HG02981 (cell line): ENCODE measurements around the gene HIVEP3.

Source experiments
- ATAC-seq: cut with Tn5 transposase; IDR thresholded peaks from one replicate; pipeline ENCODE4 v1.9.1; 2021; ENCODE audit warnings: mild to moderate bottlenecking, moderate library complexity; ENCODE audit not compliant: unreplicated experiment

HIVEP3 gene

DNA sequence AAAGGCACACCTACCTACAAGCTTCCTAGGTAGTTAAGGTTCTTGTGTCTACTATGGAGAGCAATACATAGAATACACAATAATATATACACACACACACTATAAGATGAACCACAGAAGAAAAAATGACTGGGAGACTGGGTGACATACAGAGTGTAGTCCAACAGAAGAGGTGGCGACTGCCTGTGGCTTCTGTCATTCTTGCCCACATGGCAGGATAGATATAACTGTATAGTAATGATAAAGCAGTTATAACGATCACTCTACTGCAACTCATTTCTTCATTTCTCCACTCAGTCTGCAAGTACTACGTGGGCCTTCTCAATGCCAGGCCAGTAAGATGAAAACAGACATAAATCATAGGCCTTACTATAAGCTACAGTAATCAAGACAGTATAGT, 320.4 kb downstream of the HIVEP3 start:
- ATAC-seq = no peak

DNA sequence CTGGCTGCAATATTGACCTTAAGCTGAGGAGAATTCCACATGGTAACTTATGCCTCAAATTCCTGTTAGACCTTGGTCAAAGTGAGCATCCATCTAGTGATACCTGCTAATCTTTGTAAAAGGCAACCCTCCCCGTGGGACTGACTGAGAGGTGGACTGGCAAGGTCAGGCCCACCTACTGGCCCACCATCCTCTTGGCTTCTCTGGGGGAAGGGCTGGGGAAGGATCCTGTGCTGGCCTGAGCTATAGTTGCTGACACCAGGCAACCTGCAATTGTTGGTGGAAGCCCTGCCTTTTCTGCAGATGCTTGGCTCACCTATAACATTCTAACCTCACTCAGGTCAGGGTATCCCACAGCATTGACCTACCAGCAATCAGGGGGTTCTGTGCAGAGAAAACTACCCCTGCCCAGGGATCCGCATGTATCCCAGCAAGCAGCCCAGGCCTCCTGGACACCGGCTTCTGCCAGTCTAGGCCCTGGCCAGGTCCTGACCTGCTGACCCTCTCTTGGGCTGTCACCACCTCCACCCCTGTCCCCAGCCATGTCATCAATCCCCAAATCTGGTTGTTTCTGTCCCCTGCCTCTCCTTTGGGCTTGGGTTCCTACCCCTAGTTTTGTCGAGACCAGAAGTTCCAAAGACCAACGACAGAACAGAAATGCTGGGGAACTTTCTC, 326.1 kb downstream of the HIVEP3 start:
- ATAC-seq = no peak

DNA sequence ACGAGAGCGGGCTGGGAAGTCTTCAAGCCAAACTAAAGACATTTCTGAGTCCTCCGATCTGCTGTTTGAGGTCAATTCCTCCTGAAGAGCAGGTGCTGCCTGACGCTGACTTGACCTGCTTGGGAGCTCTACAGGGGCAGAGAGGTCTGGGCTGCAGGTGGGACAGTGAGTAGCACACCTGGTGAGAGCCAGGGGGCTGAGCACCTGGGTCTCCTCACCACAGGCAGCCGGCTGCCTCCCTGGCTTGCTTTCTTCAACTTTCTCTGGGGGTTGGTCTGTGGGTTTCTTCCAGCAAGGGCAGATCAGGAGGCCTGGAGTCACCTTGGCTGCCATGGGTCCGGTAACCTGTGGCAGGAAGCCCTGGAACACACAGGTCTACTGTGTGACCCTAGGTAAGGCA, 326.8 kb downstream of the HIVEP3 start:
- no peak for ATAC-seq

DNA sequence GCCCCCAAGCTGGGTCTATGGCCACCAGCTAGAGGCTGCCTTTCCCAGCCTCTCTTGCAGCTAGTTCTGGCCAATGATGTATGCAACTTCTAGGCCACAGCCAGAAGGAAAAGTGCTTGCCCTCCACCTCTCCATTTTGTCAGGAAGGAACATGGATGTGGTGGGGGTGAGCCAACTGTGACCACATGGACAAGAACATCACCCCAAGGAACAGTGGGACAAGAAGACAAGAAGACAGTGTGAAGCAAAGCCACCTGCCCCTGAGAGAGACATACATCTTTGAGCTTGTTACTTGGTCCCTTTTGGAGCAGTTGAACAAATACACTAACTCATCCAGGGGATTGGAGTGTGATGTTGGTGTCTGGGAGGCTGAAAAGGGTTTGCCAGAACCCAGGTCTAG, 328.4 kb downstream of the HIVEP3 start:
- no peak for ATAC-seq

DNA sequence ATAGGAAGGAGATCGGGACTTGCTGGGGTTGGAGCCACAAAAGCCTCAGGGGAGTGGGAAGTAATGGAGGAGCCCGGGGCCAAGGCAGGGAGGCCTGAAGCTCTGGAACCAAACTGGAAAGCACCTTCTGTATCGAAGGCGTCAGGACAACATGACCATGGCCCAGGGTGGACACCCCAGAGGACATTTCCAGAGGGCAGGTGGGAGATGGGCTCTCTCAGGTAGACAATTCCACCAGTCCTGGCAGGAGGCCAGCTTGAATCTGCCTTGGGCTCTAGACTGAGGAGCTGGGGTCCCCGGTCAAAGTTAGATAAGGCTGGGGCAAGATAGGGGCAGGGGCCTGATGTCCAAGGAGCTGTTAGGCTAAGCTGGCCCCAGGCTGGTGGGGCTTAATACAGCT, 329.3 kb downstream of the HIVEP3 start:
- ATAC-seq = no peak

DNA sequence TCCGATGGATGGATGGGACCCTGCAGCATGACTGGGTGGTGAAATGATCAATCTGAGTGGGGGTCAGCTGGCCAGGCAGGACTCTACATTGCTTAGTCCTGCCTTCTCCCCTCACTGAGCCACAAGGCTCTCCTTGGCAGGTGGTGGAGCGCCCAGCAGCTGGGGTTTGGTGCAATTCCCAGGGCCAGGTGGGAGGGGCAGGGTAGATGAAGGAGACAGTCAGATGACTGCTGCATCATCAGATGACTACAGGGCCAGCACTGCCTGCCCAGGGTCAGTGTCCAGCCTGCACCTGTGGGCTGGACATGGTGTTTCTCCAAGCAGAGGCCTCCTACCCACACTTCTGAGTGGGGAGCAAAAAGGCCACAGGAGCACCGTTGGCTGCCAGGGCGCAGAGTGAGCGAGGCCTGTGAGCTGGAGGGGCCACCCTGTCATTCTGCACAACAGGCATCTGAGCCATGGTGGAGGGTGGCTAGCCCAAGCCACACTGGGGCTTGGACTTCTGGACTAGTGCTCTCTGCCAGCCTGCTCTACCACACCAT, 330.3 kb downstream of the HIVEP3 start:
- ATAC-seq = no peak

DNA sequence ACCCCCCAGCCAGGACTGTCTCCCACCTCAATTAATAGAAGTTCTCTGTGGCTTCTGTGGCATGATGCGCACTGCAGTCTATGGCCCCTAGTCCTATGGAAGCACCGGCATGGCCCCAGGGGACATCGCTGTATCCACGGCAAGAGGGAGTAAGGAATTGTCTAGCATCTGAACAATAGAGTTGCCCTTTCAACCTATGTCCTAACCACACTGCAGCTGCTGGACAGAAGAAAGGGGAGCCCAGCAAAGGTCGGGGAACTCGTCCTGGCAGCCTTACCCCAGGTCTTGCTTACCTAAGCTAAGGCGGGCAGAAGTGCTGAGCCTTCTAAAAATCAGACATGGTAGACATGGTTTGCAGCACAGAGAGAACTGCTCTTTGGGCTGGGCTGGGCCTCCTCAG, 330.9 kb downstream of the HIVEP3 start:
- ATAC-seq = no peak

DNA sequence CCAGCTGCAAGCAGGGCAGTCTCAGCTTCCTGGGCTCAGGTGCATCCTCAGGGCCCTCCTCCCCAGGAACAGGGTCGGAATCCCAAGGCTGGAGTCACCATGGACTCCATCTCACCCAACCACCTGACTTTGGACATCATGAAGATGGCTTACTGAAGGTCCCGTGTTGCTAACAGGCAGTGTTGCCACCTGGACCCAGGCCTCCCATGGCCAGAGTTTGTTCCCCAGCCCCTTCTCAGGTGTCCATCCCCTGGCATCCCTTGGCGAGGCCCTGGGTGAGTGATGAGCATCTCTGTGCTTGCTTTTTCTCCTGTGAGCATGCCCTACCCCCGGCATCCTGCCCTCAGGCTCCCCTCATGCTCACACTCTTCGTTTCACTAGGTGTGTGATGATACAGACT, 332.5 kb downstream of the HIVEP3 start:
- no peak for ATAC-seq

DNA sequence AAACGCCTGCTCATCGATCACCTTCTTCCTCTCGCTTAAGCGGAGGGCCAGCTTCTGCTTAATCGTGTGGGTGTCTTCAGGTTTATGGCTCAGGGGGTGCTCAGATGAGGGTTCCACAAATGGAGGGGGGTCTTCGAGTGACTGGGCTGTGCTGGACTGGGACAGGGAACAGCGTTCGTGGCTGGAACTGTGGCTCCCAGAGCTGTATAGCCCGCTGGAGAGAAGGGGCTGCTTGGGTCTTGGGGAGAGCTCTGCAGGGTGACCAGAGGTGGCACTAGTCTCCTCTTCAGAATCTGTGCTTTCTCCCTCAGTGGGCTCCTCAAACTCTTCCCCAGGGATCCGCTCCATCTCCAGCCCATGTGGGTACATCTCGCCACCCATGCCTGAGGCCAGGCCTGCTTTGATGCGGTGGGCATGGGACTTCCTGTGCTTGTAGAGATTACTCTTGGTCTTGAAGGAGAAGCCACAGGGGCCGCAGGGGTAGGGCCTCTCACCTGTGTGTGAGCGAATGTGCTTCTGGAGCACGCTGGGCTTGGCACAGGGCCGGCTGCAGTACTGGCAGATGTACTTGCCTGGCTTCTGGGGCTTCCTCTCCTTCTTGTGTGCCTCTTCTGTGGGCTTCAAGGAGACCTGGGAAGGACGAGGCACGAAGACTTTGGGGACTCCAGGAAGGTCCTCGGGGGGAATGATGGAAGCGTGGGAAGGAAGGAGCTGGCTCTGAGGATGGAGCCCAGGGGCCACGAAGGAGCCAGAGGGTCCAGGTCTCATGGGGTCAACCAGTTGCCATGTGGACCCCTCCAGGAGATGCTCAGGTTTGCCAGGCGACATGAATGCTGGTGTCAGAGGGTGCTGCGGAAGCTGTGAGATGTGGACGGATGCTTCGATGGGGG, 334.8 kb downstream of the HIVEP3 start:
- ATAC-seq = no peak

DNA sequence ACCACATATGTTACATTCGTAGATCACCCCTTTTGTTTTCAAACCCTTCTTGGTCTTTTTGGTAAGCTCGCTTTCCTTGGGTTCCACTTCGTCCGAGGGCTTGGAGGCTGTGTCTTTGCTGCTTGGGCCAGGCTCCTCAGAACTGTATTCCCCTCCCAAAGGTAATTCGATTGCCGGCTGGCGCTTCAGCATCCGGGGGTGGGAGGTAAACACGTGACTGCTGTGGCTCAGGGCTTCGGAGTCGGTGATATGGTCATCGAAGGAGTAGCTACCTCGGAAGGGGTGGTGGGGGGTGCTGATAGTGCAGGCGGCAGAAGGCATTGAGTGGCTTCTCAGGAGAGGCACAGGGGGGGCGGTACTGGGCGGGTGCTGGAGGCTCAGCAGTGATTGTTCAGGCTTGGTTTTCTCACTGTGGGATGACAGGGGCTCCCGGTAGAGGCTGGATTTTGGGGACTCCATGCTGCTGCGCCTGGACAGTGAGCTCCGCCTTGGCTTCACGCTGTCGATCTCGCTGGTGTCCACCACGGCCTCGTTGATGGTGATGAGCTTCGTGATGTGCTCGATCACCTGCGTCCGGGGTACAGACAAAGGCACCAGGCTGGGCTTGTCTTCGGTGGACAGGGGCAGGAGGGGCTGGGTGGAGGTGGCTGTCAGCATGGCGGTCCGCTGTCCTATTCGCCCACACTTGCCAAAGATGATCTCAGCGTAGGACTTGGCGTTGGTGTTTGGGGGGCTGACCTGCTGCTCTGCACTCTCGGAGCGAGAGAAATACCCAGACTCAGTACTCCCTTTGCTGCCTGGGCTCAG, 335.7 kb downstream of the HIVEP3 start:
- no peak for ATAC-seq

DNA sequence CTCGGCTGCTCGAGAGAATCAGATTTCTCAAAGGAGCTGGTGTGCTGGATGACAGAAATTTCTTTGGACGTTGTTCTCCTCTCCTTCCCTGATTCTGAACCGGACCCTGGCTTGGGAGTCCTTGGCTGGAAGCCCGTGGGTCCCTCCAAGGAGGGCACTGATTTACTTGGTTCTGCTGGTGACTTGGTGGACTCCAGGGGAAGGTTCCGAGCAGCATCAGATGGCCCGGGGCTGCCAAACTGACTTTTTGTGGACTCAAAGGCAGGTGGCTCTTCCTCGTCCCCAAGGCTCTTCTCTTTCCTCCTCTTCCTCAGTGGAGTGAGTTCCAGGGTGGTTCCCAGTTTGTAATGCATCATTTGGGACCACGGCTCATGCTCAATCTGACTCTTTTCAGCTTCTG, 336.4 kb downstream of the HIVEP3 start:
- no peak for ATAC-seq

DNA sequence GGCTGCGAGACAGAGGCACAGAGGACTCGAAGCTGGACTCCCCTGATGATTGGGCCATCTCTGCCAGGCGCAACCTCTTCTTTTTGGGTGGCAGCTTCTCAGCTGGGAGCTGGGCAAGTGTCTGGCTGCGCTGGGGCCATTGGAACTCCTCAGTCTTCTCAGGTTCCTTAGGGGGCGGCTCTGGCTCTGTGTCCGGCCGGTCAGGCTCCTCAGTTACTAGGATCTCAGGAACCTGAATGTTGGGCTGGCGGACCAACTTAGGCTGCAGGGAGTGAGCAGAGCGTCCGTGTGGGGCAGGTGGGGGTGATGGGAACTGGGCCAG, 336.8 kb downstream of the HIVEP3 start:
- ATAC-seq = no peak

DNA sequence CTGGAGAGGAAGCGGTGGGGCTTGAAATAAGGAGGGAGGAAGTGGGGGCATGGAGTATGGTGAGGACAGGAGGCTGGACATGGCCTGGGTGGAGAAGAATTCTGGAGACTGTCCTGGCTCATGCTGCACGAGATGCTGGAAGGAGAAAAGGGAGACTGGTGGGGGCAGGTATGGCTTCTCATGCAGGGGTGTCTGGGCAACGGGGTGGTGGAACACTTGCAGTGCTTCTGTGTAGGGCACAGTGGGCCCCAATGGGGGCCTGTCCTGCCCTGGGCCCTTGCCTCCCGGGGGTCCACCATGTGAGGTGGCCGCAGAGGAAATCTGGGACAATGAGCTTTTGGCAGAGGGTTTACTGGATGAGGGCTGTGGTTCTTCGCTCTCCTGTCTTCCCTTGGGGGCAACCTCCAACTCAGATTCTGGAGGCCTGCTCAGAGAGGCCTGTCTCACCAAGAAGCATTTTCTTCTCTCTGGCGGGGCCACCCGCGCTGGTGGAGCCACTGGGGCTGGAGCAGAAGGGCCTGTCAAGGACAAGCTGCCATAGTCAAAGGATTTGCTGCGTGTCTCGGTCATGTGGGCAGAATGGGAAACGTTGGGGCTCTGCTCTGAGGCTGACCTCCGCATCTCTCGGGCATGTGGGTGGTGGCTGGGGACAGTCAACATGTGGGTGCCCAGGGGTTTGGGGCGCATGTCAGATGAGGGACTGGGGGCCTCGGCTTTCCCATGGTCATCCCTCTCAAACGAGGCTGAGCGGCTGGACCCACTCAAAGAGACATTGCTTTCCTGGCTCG, 337.3 kb downstream of the HIVEP3 start:
- no peak for ATAC-seq

DNA sequence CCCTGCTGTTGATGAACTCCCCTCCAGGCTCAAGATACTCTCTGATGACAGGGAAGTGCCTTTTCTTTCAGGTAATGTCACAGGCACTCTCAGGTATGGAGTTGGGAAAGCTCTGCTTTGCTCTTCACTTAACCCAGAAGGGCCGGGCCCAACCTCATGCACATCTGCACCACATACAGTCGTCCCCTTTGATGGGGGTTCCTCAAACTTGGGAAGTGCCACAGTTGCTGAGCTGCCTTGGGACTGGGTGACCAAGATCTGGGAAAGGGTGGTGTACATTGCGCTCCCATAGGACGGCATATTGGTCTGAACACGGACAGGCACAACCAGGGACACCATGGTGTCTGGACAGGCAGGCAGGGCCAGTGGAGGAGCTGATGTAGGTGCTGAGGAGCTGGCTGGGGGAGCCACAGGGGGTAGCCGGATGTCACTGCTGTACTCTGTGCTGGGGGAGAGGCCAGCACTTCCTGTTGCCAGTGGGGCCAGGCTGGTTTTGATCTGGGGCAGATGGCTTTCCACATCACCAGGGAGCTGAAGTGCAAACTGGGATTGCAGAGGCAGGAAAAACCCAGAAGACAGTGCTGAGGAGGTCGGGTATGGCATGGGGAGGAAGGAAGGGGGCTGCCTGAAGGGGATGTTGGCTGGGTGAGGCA, 338.1 kb downstream of the HIVEP3 start:
- ATAC-seq = no peak

DNA sequence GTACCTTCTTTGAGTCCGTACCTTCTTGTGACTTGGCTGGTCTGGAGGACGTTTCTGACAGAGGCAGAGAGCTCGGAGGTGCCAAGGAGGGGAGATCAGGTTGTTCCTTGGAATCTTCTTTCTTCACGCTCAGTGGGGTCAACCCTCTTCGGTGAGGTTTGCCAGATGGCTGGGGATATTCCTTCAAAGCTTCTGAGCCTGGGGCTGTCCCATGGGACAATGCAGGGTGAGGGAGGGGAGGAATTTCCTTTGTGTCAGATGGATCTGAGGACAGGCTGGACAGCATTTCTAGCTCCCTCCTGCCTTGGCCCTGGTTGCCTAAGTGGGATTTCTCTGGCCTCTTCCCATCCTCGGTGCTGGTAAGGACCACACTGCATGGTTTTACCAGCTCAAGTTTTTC, 338.7 kb downstream of the HIVEP3 start:
- ATAC-seq = no peak

DNA sequence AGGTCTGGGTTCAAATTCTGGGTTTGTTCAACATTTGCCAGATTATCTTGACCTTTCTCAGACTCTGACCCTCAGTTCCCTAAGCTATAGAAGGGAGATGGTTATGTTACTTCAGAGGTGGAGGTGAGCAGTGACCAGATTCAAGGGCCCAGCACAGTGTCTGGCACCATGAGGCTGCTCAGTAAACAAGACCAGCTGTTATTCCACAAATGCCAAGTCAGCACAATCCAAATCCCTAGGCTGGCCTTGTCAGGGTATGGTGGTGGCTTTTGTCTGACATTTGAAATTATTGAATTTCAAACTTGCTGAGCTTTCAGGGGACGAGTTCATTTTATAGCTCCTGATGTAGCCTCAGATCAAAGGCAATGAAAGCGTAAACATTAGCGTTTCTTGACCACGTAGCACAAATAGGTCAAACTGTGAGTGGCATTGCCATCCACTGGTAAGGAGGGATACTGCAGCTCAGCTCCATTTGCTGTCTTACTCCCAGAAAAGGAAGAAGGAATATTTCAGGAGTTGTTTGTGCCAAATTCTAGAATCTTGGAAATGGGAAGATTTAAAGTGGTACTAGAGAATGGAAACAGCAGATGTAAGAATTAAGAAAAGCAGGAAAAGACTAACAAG, 339.9 kb downstream of the HIVEP3 start:
- no peak for ATAC-seq

DNA sequence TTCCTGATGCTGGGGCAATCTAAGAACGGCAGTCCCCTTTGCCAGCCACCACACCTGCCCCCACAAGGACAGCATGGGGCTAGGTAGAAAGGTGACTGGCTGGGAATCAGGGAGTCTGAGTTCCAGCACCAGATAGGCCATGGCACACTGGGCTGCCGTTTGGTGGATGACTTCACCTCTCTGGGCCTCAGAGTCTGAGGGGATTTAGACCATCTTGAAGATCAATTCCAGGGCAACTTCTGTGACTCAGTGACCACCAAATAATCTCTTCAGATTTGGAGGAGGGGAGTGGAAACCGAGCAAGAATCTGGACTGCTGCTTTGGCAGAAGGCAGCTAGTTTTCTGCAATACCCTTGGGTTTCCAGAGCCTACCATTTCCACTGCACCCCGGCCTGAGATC, 342.1 kb downstream of the HIVEP3 start:
- ATAC-seq = no peak

DNA sequence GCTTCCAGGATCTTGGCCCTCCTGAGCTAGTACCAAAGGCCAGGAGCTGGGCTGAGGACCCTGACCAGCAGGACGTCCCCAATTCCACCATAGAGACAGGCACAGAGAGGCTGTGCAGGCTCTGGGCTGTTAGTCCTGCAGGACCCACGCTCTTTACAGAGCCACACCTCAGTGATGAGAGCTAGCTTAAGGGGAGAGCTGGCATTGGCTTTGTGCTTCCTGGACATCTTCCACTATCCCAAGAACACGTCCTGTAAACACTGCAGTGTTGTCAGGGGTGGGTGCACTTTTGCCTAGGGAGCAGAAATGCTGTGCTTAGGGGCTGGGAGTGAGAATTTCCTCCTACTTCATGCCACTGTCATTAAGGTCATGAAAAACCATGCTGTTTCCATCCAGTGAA, 342.5 kb downstream of the HIVEP3 start:
- ATAC-seq = no peak

DNA sequence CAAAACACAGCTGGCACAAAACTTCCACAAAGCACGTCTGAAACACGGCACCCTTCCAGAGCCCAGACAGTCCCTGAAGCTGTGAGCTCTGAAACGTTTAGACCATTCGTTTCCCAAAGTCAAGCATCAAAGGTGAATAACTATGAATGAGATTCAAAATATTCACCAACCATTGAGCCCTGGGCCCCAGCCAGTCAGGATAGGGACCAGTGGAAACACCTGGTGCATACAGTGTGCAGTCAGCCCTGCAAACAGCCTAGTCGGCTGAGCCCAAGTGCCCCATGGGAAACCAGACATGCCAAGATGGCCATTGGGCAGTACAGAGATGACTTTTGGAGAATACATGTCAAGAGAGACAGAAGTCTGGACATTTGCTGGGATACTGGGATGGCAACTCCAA, 343.9 kb downstream of the HIVEP3 start:
- ATAC-seq = no peak
